ENCODE measurements around the gene PIP4K2A. TPM values are rescaled to one million over a fixed set of nuclear protein-coding genes. Genes with fewer than 3 reads are reported as not detected.

PIP4K2A gene
- total RNA-seq, 4 donors from 2014 or later: 3.1 to 19.1 (median 7.6) TPM

- Histone ChIP-seq H3K9me3 (no peaks in the 10 kb centered on the region), H3K27me3 (no peaks in the 10 kb centered on the region), H3K4me1 (peaks cover 0 to 52% (median 10%) of the 10 kb centered on the region in 3 donors), H3K36me3 (peaks cover 0 to 29% (median 0%) of the 10 kb centered on the region in 3 donors), H3K4me3 (no peak overlapping the region), H3K27ac (peak overlapping the region in 1 of 4 donors; percentile 10)
- no peak for TF ChIP-seq POLR2A (IDR thresholded peaks at IDR 0.05)
- DNase-seq: no peak
- intact Hi-C loops (cut with DNase I): no loop called here
- WGBS, 2 donors: 75 to 81% methylated on average over 8 of the region's 8 CpGs
Measured at GRCh38 chr10:22611425-22612115, 102.8 kb downstream of the PIP4K2A start.

- Histone ChIP-seq H3K4me3 (no peak overlapping the region), H3K4me1 (peaks cover 0 to 52% (median 5%) of the 10 kb centered on the region in 3 donors), H3K9me3 (no peaks in the 10 kb centered on the region), H3K36me3 (peaks cover 0 to 29% (median 0%) of the 10 kb centered on the region in 3 donors), H3K27me3 (no peaks in the 10 kb centered on the region), H3K27ac (no peak overlapping the region)
- intact Hi-C loops (cut with DNase I): no loop called here
- TF ChIP-seq, protein P1, sequence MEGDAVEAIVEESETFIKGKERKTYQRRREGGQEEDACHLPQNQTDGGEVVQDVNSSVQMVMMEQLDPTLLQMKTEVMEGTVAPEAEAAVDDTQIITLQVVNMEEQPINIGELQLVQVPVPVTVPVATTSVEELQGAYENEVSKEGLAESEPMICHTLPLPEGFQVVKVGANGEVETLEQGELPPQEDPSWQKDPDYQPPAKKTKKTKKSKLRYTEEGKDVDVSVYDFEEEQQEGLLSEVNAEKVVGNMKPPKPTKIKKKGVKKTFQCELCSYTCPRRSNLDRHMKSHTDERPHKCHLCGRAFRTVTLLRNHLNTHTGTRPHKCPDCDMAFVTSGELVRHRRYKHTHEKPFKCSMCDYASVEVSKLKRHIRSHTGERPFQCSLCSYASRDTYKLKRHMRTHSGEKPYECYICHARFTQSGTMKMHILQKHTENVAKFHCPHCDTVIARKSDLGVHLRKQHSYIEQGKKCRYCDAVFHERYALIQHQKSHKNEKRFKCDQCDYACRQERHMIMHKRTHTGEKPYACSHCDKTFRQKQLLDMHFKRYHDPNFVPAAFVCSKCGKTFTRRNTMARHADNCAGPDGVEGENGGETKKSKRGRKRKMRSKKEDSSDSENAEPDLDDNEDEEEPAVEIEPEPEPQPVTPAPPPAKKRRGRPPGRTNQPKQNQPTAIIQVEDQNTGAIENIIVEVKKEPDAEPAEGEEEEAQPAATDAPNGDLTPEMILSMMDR (IDR thresholded peaks at IDR 0.05): no peak
- TF ChIP-seq POLR2A (IDR thresholded peaks at IDR 0.05): no peak
- no peak for DNase-seq
- 81 to 82% methylated on average over 5 of the region's 5 CpGs for WGBS, 2 donors
Measured at GRCh38 chr10:22610610-22611009, 103.8 kb downstream of the PIP4K2A start.

GRCh38 chr10:22609719-22610465 is 104.5 kb downstream of the PIP4K2A start:
- intact Hi-C loops (cut with DNase I): no loop called here
- TF ChIP-seq POLR2A (IDR thresholded peaks at IDR 0.05): no peak
- TF ChIP-seq, protein P1 (IDR thresholded peaks at IDR 0.05): no peak
- H3K9me3 ChIP-seq: no peaks in the 10 kb centered on the region
- H3K36me3 ChIP-seq: peaks cover 0 to 29% (median 0%) of the 10 kb centered on the region in 3 donors
- no peak for DNase-seq
- H3K27me3 ChIP-seq: no peaks in the 10 kb centered on the region
- H3K4me3 ChIP-seq: no peak overlapping the region
- H3K27ac ChIP-seq: no peak overlapping the region
- 63 to 66% methylated on average over 6 of the region's 6 CpGs for WGBS, 2 donors
- H3K4me1 ChIP-seq: peaks cover 1 to 52% (median 9%) of the 10 kb centered on the region in 3 donors

GRCh38 chr10:22609251-22609650 is 105.1 kb downstream of the PIP4K2A start:
- DNase-seq: no peak
- 76 to 85% methylated on average over 2 of the region's 2 CpGs for WGBS, 2 donors
- intact Hi-C loops (cut with DNase I): no loop called here
- Histone ChIP-seq H3K4me3 (no peak overlapping the region), H3K27me3 (no peaks in the 10 kb centered on the region), H3K36me3 (peaks cover 0 to 29% (median 0%) of the 10 kb centered on the region in 3 donors), H3K27ac (no peak overlapping the region), H3K4me1 (peaks cover 5 to 54% (median 14%) of the 10 kb centered on the region in 3 donors), H3K9me3 (no peaks in the 10 kb centered on the region)
- no peak for TF ChIP-seq POLR2A (IDR thresholded peaks at IDR 0.05)
- TF ChIP-seq, protein P1 (IDR thresholded peaks at IDR 0.05): no peak

- Histone ChIP-seq H3K27me3 (no peaks in the 10 kb centered on the region), H3K9me3 (no peaks in the 10 kb centered on the region), H3K27ac (no peak overlapping the region), H3K4me3 (no peak overlapping the region), H3K36me3 (peaks cover 0 to 29% (median 0%) of the 10 kb centered on the region in 3 donors), H3K4me1 (peaks cover 5 to 47% (median 14%) of the 10 kb centered on the region in 3 donors)
- TF ChIP-seq, protein P1 (IDR thresholded peaks at IDR 0.05): no peak
- TF ChIP-seq POLR2A (IDR thresholded peaks at IDR 0.05): no peak
- WGBS, 2 donors: 53 to 78% methylated on average over 3 of the region's 3 CpGs
- no peak for DNase-seq
- intact Hi-C loops (cut with DNase I): no loop called here
Measured at GRCh38 chr10:22607261-22607660, 107.1 kb downstream of the PIP4K2A start.
